ENCODE measurements around the gene DGLUCY.
A peak's percentile ranks its signal among the peaks of the same experiment; 100 is the strongest.
"Not testable (repeated sequence)": the region's sequence is repeated elsewhere in the genome, so short reads cannot be mapped to it uniquely, and the experiment has no call there.

The DGLUCY gene

GRCh38 chr14:91113829-91114078, at the start of gene DGLUCY:
Gene DGLUCY (plus strand): TSS chr14:91114073. CDS start chr14:91160295, 46,222 bp downstream.
- in situ Hi-C loops (cut with HindIII; ENCODE audit: low pct_ligation_motif_present, low pct_unique_long_range_greater_than_20kb, low sequenced_read_pairs) = no loop called here
- peak; percentile 76 for DNase-seq

GRCh38 chr14:91065266-91065665, 48.6 kb upstream of the DGLUCY start:
- in situ Hi-C loops (cut with HindIII; ENCODE audit: low pct_ligation_motif_present, low pct_unique_long_range_greater_than_20kb, low sequenced_read_pairs) = no loop called here
- DNase-seq = no peak

GRCh38 chr14:91067186-91067585, 46.7 kb upstream of the DGLUCY start:
- in situ Hi-C loops (cut with HindIII; ENCODE audit: low pct_ligation_motif_present, low pct_unique_long_range_greater_than_20kb, low sequenced_read_pairs) = no loop called here
- DNase-seq = no peak

GRCh38 chr14:91068642-91069041, 45.2 kb upstream of the DGLUCY start:
- in situ Hi-C loops (cut with HindIII; ENCODE audit: low pct_ligation_motif_present, low pct_unique_long_range_greater_than_20kb, low sequenced_read_pairs) = no loop called here
- DNase-seq = no peak

- in situ Hi-C loops (cut with HindIII; ENCODE audit: low pct_ligation_motif_present, low pct_unique_long_range_greater_than_20kb, low sequenced_read_pairs) = no loop called here
- no peak for DNase-seq
Observed at GRCh38 chr14:91070572-91070971, 43.3 kb upstream of the DGLUCY start.

GRCh38 chr14:91075553-91075952, 38.3 kb upstream of the DGLUCY start:
- in situ Hi-C loops (cut with HindIII; ENCODE audit: low pct_ligation_motif_present, low pct_unique_long_range_greater_than_20kb, low sequenced_read_pairs) = no loop called here
- no peak for DNase-seq

- in situ Hi-C loops (cut with HindIII; ENCODE audit: low pct_ligation_motif_present, low pct_unique_long_range_greater_than_20kb, low sequenced_read_pairs) = no loop called here
Observed at GRCh38 chr14:91078095-91078737, 35.7 kb upstream of the DGLUCY start.

GRCh38 chr14:91080071-91080470, 33.8 kb upstream of the DGLUCY start:
- in situ Hi-C loops (cut with HindIII; ENCODE audit: low pct_ligation_motif_present, low pct_unique_long_range_greater_than_20kb, low sequenced_read_pairs) = no loop called here
- no peak for DNase-seq

More at GRCh38 chr14:91078095-91078737, 35.7 kb upstream of the DGLUCY start:
- DNase-seq = no peak

- in situ Hi-C loops (cut with HindIII; ENCODE audit: low pct_ligation_motif_present, low pct_unique_long_range_greater_than_20kb, low sequenced_read_pairs) = no loop called here
- DNase-seq = no peak
Observed at GRCh38 chr14:91082282-91082681, 31.6 kb upstream of the DGLUCY start.

- DNase-seq = no peak
- in situ Hi-C loops (cut with HindIII; ENCODE audit: low pct_ligation_motif_present, low pct_unique_long_range_greater_than_20kb, low sequenced_read_pairs) = no loop called here
Observed at GRCh38 chr14:91084516-91084915, 29.4 kb upstream of the DGLUCY start.

- DNase-seq; in situ Hi-C loops (cut with HindIII; ENCODE audit: low pct_ligation_motif_present, low pct_unique_long_range_greater_than_20kb, low sequenced_read_pairs): not testable (repeated sequence)
Observed at GRCh38 chr14:91087470-91087869, 26.4 kb upstream of the DGLUCY start.

- DNase-seq = no peak
- in situ Hi-C loops (cut with HindIII; ENCODE audit: low pct_ligation_motif_present, low pct_unique_long_range_greater_than_20kb, low sequenced_read_pairs) = no loop called here
Observed at GRCh38 chr14:91088585-91089235, 25.2 kb upstream of the DGLUCY start.

- no peak for DNase-seq
- in situ Hi-C loops (cut with HindIII; ENCODE audit: low pct_ligation_motif_present, low pct_unique_long_range_greater_than_20kb, low sequenced_read_pairs) = no loop called here
Observed at GRCh38 chr14:91089958-91090535, 23.8 kb upstream of the DGLUCY start.

GRCh38 chr14:91090743-91091142, 23.1 kb upstream of the DGLUCY start:
- in situ Hi-C loops (cut with HindIII; ENCODE audit: low pct_ligation_motif_present, low pct_unique_long_range_greater_than_20kb, low sequenced_read_pairs) = no loop called here
- no peak for DNase-seq

GRCh38 chr14:91092073-91092472, 21.8 kb upstream of the DGLUCY start:
- in situ Hi-C loops (cut with HindIII; ENCODE audit: low pct_ligation_motif_present, low pct_unique_long_range_greater_than_20kb, low sequenced_read_pairs) = no loop called here

GRCh38 chr14:91093743-91094472, 20.0 kb upstream of the DGLUCY start:
- in situ Hi-C loops (cut with HindIII; ENCODE audit: low pct_ligation_motif_present, low pct_unique_long_range_greater_than_20kb, low sequenced_read_pairs); DNase-seq: not testable (repeated sequence)

More at GRCh38 chr14:91092073-91092472, 21.8 kb upstream of the DGLUCY start:
- DNase-seq = no peak

GRCh38 chr14:91094772-91095171, 19.1 kb upstream of the DGLUCY start:
- in situ Hi-C loops (cut with HindIII; ENCODE audit: low pct_ligation_motif_present, low pct_unique_long_range_greater_than_20kb, low sequenced_read_pairs) = no loop called here
- no peak for DNase-seq

- in situ Hi-C loops (cut with HindIII; ENCODE audit: low pct_ligation_motif_present, low pct_unique_long_range_greater_than_20kb, low sequenced_read_pairs) = no loop called here
Observed at GRCh38 chr14:91095178-91095577, 18.7 kb upstream of the DGLUCY start.

GRCh38 chr14:91097657-91098056, 16.2 kb upstream of the DGLUCY start:
- in situ Hi-C loops (cut with HindIII; ENCODE audit: low pct_ligation_motif_present, low pct_unique_long_range_greater_than_20kb, low sequenced_read_pairs); DNase-seq: not testable (repeated sequence)

More at GRCh38 chr14:91095178-91095577, 18.7 kb upstream of the DGLUCY start:
- DNase-seq = no peak
